ENCODE results near the gene RFPL3.
"Not testable (repeated sequence)": the region's sequence is repeated elsewhere in the genome, so short reads cannot be mapped to it uniquely, and the experiment has no call there.

The RFPL3 gene

DNA sequence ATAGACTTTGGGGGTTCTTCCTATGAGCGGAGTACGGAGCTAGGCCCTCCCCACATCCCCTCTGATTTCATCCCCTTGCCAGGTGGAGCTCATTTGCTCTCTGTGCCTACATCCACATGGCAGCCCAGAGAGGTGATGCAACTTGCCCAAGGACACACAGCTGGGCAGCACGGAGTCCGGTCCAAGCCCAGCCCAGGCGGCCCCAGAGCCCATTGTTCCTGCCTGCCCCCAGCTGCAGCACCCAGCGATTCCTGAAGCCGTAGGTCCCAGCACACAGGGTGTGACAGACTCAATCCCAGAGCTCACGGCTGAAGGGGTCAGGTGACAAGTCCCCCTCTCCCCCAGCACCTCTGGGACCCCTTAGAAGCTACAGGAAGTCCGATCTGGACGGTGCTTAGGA, 22.2 kb upstream of the RFPL3 start:
- TF ChIP-seq ZC3H10 (CRISPR knock-in tag; IDR thresholded peaks at IDR 0.05) (no peak), ISL1 (CRISPR knock-in tag; IDR thresholded peaks at IDR 0.05) (no peak), TCF4 (CRISPR knock-in tag; IDR thresholded peaks at IDR 0.05; ENCODE audit: borderline replicate concordance) (no peak), TOX (CRISPR knock-in tag; IDR thresholded peaks at IDR 0.05; ENCODE audit: borderline replicate concordance) (no peak), SNAI2 (CRISPR knock-in tag; IDR thresholded peaks at IDR 0.05) (no peak), ZFP30 (CRISPR knock-in tag; IDR thresholded peaks at IDR 0.05) (no peak), RARB (CRISPR knock-in tag; IDR thresholded peaks at IDR 0.05) (no peak), GLIS3 (CRISPR knock-in tag; IDR thresholded peaks at IDR 0.05) (no peak), PPARA (CRISPR knock-in tag; IDR thresholded peaks at IDR 0.05; ENCODE audit: borderline replicate concordance) (no peak), ZNF70 (CRISPR knock-in tag; IDR thresholded peaks at IDR 0.05) (no peak)
- TF ChIP-seq, protein P1, sequence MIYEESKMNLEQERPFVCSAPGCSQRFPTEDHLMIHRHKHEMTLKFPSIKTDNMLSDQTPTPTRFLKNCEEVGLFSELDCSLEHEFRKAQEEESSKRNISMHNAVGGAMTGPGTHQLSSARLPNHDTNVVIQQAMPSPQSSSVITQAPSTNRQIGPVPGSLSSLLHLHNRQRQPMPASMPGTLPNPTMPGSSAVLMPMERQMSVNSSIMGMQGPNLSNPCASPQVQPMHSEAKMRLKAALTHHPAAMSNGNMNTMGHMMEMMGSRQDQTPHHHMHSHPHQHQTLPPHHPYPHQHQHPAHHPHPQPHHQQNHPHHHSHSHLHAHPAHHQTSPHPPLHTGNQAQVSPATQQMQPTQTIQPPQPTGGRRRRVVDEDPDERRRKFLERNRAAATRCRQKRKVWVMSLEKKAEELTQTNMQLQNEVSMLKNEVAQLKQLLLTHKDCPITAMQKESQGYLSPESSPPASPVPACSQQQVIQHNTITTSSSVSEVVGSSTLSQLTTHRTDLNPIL (CRISPR knock-in tag; IDR thresholded peaks at IDR 0.05; ENCODE audit: low read depth) = no peak
- no peak for ATAC-seq

DNA sequence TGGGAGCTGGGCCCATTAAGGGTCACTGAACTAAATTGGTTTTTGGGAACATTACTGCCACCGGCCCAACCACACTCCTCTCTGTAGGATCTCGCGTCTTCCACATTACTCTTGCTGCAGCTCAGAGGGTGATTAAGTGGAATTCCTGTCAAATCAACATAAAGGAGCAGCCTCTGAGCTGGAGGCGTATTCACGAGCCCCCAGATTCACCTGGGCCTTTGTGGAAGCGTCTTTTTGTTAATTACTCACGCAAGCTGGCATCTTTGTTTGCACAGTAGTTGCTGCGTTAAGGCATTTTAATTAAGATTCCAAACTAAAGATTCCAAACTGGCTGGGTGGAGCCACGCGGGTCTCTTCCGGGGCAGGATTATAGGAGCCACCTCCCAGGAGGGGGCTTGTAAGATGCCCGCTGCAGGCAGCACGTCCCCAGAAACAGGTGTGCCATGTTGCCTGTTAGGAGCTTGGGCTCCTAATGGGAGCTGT, 21.5 kb upstream of the RFPL3 start:
- TF ChIP-seq, protein P2, sequence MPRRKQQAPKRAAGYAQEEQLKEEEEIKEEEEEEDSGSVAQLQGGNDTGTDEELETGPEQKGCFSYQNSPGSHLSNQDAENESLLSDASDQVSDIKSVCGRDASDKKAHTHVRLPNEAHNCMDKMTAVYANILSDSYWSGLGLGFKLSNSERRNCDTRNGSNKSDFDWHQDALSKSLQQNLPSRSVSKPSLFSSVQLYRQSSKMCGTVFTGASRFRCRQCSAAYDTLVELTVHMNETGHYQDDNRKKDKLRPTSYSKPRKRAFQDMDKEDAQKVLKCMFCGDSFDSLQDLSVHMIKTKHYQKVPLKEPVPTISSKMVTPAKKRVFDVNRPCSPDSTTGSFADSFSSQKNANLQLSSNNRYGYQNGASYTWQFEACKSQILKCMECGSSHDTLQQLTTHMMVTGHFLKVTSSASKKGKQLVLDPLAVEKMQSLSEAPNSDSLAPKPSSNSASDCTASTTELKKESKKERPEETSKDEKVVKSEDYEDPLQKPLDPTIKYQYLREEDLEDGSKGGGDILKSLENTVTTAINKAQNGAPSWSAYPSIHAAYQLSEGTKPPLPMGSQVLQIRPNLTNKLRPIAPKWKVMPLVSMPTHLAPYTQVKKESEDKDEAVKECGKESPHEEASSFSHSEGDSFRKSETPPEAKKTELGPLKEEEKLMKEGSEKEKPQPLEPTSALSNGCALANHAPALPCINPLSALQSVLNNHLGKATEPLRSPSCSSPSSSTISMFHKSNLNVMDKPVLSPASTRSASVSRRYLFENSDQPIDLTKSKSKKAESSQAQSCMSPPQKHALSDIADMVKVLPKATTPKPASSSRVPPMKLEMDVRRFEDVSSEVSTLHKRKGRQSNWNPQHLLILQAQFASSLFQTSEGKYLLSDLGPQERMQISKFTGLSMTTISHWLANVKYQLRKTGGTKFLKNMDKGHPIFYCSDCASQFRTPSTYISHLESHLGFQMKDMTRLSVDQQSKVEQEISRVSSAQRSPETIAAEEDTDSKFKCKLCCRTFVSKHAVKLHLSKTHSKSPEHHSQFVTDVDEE (CRISPR knock-in tag; IDR thresholded peaks at IDR 0.05) = no peak
- TF ChIP-seq ZNF565 (CRISPR knock-in tag; conservative IDR thresholded peaks at IDR 0.05; ENCODE audit: low read depth) (no peak), OSR1 (CRISPR knock-in tag; IDR thresholded peaks at IDR 0.05) (no peak), TCF4 (CRISPR knock-in tag; IDR thresholded peaks at IDR 0.05; ENCODE audit: borderline replicate concordance) (no peak), CSDC2 (CRISPR knock-in tag; IDR thresholded peaks at IDR 0.05) (no peak), ZNF8 (CRISPR knock-in tag; IDR thresholded peaks at IDR 0.05) (no peak), PPARA (CRISPR knock-in tag; IDR thresholded peaks at IDR 0.05; ENCODE audit: borderline replicate concordance) (no peak), ZC3H10 (CRISPR knock-in tag; IDR thresholded peaks at IDR 0.05) (no peak)
- TF ChIP-seq, protein P3, sequence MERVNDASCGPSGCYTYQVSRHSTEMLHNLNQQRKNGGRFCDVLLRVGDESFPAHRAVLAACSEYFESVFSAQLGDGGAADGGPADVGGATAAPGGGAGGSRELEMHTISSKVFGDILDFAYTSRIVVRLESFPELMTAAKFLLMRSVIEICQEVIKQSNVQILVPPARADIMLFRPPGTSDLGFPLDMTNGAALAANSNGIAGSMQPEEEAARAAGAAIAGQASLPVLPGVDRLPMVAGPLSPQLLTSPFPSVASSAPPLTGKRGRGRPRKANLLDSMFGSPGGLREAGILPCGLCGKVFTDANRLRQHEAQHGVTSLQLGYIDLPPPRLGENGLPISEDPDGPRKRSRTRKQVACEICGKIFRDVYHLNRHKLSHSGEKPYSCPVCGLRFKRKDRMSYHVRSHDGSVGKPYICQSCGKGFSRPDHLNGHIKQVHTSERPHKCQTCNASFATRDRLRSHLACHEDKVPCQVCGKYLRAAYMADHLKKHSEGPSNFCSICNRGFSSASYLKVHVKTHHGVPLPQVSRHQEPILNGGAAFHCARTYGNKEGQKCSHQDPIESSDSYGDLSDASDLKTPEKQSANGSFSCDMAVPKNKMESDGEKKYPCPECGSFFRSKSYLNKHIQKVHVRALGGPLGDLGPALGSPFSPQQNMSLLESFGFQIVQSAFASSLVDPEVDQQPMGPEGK (CRISPR knock-in tag; IDR thresholded peaks at IDR 0.05; ENCODE audit: borderline replicate concordance) = no peak
- TF ChIP-seq, protein P1 (CRISPR knock-in tag; IDR thresholded peaks at IDR 0.05; ENCODE audit: low read depth) = no peak

DNA sequence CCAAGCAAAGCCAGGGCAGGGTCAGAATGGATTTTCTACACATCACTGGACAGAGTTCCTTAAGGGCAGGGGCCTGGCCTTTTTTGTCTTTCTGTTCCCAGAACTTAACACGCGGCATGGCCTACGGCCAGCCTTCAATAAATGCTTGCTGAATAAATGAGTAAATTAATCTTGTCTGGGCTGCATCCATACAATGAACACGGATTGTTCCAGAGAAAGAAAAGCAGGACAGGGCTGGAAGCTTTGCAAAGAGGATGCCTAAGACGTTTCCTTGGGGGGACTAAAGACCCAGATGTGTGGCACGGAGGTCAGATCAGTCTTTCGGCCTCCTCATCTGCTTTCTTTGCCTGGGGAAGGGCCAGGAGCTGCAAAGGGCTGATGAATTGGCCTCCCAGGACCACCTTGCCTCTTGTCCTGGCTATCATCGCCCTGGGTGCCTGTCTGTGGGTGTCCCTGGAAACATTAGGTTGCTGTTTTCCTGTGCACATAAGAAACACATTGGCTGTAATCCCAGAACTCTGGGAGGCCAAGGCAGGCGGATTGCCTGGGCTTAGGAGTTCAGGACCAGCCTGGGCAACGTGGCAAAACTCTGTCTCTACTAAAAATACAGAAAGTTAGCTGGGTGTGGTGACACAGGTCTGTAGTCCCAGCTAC, 20.8 kb upstream of the RFPL3 start:
- TF ChIP-seq ZNF70 (CRISPR knock-in tag; IDR thresholded peaks at IDR 0.05) = no peak
- TF ChIP-seq, protein P2 (CRISPR knock-in tag; IDR thresholded peaks at IDR 0.05) = no peak
- TF ChIP-seq, protein P1 (CRISPR knock-in tag; IDR thresholded peaks at IDR 0.05; ENCODE audit: low read depth) = no peak
- no peak for TF ChIP-seq PPARA (CRISPR knock-in tag; IDR thresholded peaks at IDR 0.05; ENCODE audit: borderline replicate concordance)
- no peak for TF ChIP-seq ZNF8 (CRISPR knock-in tag; IDR thresholded peaks at IDR 0.05)
- no peak for TF ChIP-seq TOX (CRISPR knock-in tag; IDR thresholded peaks at IDR 0.05; ENCODE audit: borderline replicate concordance)
- TF ChIP-seq OSR1 (CRISPR knock-in tag; IDR thresholded peaks at IDR 0.05) = no peak
- TF ChIP-seq ISL1 (CRISPR knock-in tag; IDR thresholded peaks at IDR 0.05) = no peak
- no peak for TF ChIP-seq RARB (CRISPR knock-in tag; IDR thresholded peaks at IDR 0.05)
- TF ChIP-seq, protein P4, sequence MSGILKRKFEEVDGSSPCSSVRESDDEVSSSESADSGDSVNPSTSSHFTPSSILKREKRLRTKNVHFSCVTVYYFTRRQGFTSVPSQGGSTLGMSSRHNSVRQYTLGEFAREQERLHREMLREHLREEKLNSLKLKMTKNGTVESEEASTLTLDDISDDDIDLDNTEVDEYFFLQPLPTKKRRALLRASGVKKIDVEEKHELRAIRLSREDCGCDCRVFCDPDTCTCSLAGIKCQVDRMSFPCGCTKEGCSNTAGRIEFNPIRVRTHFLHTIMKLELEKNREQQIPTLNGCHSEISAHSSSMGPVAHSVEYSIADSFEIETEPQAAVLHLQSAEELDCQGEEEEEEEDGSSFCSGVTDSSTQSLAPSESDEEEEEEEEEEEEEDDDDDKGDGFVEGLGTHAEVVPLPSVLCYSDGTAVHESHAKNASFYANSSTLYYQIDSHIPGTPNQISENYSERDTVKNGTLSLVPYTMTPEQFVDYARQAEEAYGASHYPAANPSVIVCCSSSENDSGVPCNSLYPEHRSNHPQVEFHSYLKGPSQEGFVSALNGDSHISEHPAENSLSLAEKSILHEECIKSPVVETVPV (CRISPR knock-in tag; IDR thresholded peaks at IDR 0.05) = no peak
- ATAC-seq = no peak

More for the DNA sequence above, 21.5 kb upstream of the RFPL3 start:
- ATAC-seq = no peak

DNA sequence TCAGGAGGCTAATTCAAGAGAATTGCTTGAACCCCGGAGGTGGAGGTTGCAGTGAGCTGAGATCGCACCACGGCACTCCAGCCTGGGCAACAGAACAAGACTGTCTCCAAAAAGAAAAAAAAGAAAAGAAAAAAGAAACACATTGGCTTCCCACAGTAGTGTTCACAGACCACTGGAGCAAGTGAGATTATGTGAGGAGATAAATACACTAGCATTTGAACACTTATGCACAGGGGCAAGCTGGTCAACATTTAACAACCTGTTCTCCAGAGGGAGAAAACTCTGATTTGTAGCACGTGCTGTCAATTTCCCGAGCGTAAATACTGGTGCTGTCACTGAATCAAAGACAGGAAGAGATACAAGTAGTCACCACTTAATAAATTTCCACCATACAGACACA, 20.2 kb upstream of the RFPL3 start:
- not testable (repeated sequence) for ATAC-seq

Measured in SK-N-SH treated with all-trans-retinoic acid at 6 μM for 48 hours (cell line).